Stimulated activated naive CD4-positive, alpha-beta T cell (primary cell): ENCODE measurements around the gene LRCH1.
A peak's percentile ranks its signal among the peaks of the same experiment; 100 is the strongest.

ENCODE experiments used
- DNase-seq, 6 experiments: peaks; one replicate each; lab custom pipeline; 2025; lab: John Stamatoyannopoulos, UW

LRCH1 gene

DNA sequence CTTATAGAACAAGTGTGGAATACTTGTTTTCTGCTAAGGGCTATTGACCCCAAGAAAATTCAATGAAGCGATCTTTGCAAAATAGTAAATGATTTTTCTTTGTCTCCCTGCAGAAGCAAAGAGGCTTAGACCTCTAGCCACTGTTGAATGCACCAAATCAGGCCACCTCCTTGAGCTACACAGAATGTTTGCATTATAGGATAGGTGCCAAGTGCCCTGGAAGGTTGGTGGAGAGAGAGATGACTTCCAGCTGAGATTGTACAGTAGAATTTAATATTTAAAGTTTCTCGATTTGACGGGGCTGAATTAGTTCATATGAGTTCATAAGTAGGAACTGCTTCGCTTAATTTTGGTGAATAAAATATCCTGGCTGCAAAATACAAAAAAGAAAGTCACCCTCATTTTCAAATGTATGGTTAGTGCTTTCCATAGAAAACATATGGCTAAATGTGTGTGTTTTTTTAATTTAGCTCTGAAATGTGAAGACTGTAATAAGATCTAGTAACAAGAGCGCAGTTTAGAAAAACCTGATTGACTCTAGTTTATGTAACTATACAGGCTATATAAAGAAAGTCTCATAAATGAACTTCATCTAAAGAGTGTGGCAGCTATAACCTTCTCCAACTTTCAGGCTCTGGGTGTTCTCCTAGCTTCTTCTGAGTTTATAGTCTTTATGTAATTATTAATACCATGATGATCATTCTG, 41.6 kb downstream of the LRCH1 start:
- no peak for DNase-seq

DNA sequence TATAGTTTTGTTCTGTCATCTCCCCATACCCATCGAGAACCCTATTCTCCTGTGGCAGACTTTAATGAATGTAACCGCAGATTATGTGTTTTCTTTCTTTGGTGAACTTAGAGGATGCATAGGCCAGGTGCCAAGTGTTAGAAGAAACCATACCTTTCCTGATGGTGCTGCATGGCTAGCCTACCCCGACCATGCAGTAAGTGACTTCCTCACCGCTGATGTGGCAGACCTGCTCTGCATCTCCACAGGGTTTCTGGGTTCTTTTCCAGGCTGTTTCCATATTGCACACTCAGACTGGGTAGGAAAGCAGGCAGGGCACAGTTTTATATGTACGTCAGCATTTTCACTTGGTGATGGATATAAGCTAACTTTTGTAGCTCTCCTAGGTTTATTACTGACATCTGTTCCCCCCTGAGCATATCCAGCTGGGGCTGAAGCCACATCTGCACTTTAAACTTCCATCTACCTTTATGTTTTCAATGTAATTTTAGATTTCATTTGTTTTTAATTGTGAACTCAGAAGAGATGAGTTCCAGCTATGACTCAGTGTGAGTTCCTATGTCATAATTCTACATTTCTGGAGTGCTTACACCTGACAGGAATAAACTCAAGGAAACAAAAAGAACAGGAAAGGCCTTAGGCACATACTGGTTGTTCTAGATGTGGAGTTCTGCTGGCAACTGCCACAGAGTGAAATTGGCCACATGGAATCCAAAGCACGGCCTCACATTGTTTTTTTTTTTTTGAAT, 42.3 kb downstream of the LRCH1 start:
- DNase-seq: peak in 2 of 6 experiments; percentile 6 to 21

DNA sequence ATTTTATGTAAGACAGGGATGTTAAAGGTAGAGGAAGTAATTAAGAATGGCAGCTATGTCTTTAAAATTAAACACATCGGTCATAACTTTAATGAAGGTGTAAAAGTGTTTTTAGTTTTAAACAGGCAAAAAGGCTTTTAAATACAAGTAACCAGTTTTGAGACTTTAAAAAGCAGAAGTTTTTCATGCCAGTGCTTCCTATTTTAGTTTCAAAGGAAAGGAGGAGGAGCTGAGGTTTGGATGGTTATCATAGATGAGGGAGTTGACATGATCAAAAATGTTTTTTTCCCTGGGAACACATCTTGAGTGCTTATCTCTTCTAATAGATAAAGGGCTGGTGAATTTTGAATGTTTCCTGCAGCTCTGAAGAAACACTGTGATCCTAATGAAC, 42.9 kb downstream of the LRCH1 start:
- DNase-seq: no peak

DNA sequence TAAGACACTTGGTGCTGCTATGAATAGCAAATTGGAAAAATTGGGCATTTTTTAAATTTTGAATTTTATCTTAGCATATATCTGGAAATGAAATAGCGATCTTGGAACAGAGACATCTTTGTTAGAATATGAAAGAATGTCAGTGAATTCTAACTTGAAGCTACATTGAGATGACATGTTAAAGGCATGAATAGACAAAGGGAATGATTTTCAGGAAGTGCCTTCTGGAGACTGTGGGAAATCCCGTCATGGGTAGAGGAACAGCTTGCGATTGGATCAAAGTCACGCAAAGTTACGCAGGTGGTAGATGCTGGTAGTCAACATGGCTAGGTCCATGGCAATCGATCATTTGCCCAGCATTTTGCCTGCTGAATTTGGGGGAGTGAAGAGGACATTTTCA, 43.5 kb downstream of the LRCH1 start:
- no peak for DNase-seq

DNA sequence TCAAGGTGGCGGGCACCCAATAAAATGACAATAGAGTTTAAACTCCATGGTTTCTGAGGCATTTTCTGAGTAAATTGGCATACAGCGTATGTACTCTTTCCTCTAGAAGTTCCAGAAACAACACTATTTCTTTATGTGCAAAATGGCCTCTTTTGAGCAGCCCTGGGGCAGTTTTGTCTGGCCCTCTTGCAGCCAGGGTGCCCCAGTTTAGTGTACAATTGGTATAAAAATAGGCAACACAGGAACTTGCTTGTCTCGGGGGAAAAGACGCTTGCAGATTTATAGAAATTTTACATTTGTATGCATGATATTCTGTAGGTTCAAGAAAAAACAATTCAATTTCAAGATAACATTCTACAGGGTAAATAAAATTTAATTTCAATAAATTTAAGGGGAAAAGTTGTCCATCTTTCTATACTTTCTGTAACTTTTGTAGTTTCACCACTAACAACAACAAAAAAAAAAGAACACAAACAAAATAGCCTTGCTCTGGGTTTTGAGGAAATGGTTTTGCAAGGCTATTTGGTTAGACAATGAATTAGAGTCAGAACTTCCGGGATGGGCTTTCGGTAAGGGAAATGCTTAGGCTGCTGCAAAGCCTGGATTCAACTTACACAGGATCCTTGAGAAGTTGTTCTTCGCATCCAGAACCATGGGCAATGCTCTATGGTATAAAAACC, 45.3 kb downstream of the LRCH1 start:
- no peak for DNase-seq

DNA sequence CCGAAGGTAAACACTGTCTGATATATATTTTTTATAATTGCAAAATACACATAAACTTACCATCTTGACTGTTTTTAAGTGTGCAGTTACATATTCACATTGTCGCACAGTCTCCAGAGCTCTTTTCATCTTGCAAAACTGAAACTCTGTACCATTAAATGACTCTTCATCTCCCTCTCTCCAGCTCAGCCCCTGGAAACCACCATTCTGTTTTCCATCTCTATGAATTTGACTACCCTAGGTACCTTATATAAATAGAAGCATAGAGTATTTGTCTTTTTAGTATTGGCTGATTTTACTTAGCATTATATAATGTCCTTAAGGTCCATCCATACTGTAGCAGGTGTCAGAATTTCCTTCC, 45.8 kb downstream of the LRCH1 start:
- no peak for DNase-seq

DNA sequence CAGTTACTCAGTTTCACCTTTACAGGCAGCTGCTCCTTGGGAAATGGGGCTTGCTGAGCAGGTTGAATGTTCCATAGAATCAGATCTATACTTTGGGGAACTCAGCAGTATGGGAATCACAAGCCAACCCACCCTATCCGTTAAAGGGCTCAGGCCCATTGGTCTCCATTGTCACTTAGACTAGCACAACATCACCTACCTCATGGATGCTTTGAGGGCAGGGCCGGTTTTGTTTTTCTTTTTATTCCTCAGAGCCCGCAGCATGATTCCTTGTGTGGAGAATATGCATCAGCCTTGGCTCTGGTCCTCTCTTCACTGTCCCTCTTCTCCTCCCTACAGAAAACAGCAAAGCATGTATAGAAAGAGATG, 48.0 kb downstream of the LRCH1 start:
- DNase-seq: no peak

DNA sequence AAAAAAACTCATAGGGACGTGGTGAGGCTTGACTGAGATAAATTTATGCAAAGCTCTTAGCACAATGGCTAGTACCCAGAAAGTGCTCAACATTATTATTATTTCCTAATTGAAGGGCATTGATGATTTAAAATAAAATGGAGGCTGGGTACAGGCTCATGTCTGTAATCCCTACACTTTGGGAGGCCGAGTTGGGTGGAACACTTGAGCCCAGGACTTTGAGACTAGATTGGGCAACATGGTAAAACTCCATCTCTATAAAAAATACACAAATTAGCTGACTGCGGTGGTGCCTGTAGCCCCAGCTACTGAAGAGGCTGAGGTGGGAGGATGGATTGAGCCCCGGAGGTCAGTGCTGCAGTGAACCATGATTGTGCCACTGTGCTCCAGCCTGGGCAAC, 49.6 kb downstream of the LRCH1 start:
- DNase-seq: no peak

DNA sequence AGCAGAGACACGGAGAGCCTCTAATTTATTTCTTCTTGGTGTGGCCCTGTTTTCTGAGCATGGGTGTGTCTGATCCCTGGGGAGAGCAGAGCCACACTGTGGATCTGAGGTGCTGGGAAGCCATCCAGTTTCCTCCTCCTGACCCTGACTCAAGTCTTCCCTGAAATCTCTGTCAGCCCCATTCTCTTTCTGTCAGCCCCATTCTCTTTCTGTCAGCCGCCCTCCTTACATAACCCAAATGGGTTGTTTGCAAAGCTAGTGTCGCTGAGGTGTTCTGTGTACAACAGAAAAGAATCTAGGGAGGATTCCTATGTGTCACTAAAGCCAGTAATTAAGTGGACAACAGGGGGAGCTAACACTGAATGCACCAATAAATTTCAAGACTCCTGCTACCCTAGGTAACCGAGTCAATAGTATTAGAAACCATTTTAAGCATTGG, 50.2 kb downstream of the LRCH1 start:
- no peak for DNase-seq

DNA sequence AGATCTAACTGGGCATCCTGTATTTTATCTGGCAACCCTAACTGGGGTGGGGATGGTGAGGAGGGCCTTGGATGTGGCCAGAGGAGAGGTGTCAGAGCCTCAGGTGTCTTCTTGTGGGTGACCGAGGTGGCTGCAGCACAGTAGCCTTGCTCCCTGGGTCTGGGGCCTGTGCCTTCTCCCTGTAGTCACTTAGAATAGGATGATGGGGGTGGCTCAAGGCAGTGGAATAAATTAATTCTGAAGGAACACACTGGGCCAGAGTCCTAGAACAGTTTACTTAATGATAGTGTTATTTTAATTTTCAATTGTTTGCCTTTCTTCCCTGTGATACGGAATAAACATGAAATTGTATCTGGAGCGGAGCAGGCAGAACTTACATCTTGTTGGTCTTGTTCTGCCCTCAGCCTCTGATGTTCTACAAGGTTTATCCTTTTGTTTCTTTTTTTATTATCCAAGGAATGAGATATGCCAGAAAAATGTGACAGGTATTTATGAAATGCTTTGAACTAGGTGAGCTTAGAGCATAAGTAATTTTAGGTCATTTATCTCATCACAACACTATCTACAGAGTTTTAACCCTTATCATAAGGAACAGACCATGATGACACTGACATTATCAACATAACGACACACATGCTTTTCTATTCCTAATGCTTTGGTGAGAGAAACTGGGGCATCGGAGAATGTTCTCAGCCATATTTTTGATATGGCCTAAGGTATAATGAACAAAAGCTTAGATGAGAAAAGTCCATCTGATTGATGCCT, 51.4 kb downstream of the LRCH1 start:
- DNase-seq: no peak

DNA sequence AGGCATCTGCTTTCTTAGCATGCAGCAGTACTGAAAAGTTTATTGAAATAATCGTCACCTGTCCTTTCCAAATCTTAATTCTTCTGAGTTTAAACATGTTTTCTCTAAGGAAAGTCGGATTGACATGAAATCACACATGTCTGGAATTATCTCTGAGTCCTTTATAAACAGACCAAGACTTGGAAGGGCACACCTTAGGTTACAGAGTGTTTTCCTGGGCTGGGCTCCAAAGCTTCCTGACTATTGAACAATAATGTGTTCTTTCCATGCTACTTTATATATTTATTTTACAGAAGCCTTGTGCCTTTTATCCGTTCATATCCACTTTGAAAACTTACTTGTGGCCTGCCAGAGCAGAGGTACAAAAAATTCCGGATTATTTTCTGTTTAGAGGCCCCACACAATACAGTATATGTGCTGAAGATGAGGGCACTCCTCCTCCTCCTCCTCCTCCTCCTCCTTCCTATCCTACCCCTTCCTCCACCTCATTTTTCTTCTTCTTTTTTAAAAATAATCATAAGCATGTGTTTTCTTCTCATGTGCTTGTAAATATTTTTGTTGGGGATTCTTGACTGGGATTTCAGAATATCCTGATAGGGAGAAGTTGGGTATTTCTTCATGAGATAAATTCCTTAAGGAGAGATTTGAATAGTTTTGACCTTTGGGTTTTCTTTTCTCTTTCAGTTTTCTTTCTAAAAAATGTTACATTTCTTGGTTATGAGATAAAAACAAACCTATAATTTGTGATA, 52.3 kb downstream of the LRCH1 start:
- DNase-seq: no peak

DNA sequence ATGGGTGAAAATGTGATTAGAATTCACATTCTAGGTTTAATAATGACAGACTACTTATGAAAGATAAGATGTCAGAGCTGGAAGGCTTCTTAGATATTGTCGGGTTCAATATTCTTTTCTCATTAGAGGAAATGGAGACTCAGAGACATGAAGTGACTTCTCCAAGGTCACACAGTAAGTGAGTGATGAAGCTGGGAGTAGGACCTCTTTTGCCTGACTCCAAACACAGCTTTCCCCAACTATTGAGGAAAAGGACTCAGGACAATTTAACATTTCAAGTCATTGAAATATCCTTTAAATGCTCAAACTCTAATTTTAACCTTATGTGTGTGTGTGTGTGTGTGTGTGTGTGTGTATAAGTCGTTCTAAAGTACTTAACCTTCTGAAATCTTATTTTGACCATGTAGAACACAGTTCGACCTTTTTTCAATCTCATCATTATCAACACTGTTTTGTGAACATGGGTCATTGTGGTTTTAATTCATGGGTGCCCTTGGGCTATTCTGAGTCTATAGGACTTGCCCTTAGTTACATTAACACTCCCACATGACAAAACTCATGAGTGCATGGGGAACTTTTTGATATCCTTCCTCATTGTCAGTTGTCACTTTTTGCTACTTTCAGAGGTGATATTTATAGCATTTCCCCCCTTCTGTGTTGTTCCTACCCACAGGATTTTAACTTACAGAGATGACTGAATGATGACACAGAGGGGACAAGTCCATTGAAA, 53.0 kb downstream of the LRCH1 start:
- DNase-seq: no peak

DNA sequence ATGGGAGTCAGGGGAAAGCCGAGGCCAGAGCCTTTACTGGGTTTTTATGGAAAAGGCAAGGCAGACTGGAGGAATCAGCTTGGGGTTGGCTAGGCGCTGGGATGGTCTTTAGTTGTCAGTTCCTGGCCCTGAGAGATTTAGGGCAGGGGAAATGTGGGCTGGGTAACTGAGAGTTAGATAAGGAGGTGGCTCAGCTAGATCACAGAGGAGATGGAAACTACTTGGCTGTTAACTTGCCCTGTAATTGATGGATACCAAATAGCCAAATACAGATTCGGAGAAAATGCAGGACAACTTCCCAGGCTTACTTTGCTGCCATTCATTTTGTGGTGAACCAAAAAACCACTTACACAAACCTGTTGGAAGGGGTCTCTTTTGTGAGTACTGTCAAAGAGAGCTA, 54.0 kb downstream of the LRCH1 start:
- no peak for DNase-seq

DNA sequence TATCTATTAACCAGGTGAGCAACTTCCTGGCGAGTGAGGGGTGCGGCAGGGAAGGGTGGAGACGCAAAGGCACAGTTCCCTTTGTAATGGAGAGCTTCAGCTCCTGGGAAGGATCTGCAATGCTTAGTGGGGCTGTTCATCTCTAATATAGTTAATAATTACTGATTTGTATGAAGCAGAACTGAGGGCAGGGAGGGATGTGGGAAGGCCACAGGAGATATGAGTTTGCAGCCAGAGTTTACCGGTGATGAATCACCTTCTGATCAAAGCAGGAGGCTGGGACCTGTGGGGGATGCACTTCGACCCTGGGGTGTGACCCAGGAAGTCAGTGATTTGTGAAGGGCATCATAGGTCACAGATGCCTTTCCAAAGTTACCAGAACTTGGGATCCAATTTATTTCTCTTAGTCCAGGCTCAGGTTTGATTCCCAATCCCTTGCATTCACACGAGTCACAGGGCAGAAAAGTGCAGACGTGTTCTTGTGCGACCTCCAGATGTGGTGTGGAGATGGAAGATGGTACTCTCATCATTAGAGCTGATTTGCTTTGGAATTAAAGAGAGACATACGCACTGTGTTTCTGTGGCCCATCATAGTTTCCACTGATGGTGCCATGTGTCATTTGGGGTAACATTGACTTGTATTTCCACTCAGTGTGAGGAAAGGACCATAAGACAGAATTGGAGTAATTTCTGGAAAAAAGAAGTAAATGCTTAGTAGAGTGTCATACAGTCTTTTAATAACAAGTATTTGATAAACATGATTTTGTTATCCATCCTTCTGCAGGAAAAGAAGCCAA, 55.0 kb downstream of the LRCH1 start:
- DNase-seq: no peak

DNA sequence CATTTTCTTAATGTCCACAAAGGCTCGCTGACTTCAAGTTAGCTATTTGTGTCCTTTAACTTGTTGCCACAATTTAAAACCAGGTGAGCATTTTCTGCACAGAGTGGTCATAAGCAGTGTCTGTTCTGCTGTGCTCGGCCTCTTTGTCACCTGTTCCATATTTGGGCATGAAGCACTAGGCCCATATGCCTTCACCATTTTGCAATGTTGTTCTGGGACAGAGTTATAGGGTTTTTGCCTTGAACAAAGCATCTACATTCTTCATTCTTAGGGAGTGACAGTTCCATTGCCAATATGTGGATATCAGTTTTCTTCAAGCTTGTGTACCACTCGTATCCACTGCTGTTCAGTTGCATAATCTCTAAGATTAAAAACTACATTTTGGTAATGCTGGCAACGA, 56.1 kb downstream of the LRCH1 start:
- DNase-seq: no peak

DNA sequence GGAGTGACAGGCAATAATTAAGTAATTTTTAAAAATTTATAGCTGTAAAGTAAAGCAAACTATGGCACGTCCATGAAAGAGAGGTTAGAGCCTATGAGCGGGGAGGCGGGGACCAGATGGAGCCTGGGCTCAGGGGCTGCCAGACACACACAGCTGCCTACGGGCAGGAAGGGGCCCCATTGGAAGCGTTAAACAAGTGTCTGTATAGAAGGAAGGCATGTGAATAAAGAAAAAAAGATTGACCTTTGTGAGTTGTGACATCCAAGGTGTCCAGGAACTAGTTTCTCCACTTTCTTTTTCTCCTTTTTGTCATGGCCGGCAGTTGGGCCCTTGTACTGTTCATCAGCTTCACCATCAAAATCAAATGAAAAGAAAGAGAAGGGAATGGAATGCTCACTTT, 56.8 kb downstream of the LRCH1 start:
- DNase-seq: no peak

DNA sequence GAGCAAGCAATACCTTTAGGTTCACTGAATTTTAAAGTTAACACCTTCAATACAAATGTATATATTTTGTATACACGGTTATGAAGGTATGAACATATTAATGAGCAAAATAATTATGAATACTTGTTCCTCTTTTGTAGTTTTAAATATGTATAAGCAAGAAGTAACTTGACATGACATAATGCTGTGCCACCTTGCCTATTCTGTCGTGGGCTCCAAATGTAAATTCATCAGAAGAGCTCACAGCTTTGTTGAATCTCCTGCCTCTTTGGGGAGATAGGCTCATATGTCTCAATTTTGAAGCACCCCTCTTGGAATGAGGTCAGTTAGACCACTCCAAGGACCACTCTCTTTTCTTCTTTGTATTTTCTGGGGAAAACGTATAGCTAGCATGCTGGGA, 59.3 kb downstream of the LRCH1 start:
- no peak for DNase-seq

DNA sequence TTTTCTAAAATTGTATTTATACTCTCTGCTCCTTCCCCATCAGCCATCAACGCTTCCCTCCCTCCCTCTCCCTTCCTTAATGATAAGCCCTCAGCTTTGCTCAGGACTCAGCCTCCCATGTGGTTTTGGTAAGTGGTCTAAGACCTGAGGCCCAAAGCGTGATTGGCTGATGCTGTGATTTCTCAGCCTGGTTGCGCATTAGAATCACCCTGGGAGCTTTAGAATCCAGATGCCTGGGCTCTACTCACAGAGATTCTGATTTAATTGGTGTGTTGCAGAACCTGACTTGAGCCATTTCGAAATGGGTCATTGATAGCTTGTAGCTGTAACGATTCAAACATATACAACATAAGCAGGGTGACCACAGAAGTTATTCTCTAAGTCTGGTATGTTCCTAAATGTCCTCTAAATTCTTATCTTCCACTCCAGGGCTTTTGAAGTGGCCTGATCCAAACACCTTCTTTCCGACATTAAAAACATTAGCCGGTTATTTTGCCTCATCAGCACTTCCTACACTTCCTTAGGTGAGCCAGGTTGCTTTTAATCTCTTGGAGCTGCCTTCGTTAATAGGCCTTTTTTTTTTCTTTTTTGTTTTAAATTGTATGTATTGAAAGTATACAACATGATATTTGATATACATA, 60.6 kb downstream of the LRCH1 start:
- DNase-seq: no peak

DNA sequence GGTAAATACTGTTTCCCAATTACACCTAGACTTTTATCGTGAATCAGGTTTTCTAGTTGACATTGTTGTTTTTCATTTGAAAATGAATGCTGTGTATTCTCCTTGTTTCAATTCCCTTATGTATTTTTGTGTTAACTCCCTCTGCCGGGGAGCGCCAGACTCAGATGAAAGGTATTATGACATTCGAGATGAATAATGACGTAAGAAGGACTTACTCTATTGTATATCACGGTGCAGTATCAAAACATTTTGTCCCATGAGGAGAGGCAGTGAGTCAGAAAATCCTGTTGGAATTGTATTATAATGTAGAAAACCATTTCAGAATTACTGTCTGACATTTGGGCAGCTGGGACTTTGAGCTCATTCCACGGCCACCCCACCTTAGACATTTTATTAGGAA, 61.6 kb downstream of the LRCH1 start:
- DNase-seq: no peak
